K562 (cell line): ENCODE data around the gene FAM83E. TPM values are rescaled to one million over a fixed set of nuclear protein-coding genes. Genes with fewer than 3 reads are reported as not detected.
A peak's percentile ranks its signal among the peaks of the same experiment; 100 is the strongest.

Source experiments
- C11orf30 ChIP-seq: fragments of 450-650 bp; IDR thresholded peaks from 2 replicates; pipeline ENCODE4 v1.6.1; 2016; ENCODE audit warnings: low read depth, mild to moderate bottlenecking
- CREB3 ChIP-seq: fragments of 450-650 bp; conservative IDR thresholded peaks from 2 replicates; pipeline ENCODE4 v1.6.1; 2016; ENCODE audit warnings: missing genetic modification characterization, low read depth, mild to moderate bottlenecking, missing compliant biosample characterization, moderate library complexity
- FOS ChIP-seq: IDR thresholded peaks from 3 replicates; pipeline ENCODE4 v1.6.1; 2011; ENCODE audit not compliant: insufficient read length; ENCODE audit errors: extremely low read depth
- FUS ChIP-seq: fragments of 200-400 bp; formaldehyde crosslinking; optimal IDR thresholded peaks from 2 replicates; pipeline ENCODE3; 2017; ENCODE audit warnings: low read depth, low read length
- HMBOX1 ChIP-seq: sonication (generic); IDR thresholded peaks from 2 replicates; pipeline ENCODE4 v1.6.1; 2016
- NKRF ChIP-seq: fragments of 450-650 bp; IDR thresholded peaks from 2 replicates; pipeline ENCODE4 v1.6.1; 2016; ENCODE audit warnings: borderline replicate concordance
- NR2C2 ChIP-seq, 2 experiments: fragments of 200-800 bp in 1 of 2; sonication (Bioruptor generic) in 1 of 2; sonication (generic) in 1 of 2; formaldehyde crosslinking in 1 of 2; IDR thresholded peaks; 2 replicates each; pipeline versions ENCODE4 v1.6.1 to v1.8.0; 2016 to 2022; ENCODE audit warnings: mild to moderate bottlenecking in 1 of 2, missing compliant biosample characterization in 1 of 2, missing genetic modification characterization in 1 of 2, missing genetic modification reagents in 1 of 2
- PRMT5 ChIP-seq: sonication (generic); formaldehyde crosslinking; IDR thresholded peaks from 2 replicates; pipeline ENCODE4 v1.5.0; 2020; ENCODE audit warnings: missing genetic modification reagents
- SRSF3 ChIP-seq: fragments of 200-400 bp; formaldehyde crosslinking; IDR thresholded peaks from 2 replicates; pipeline ENCODE4 v1.6.1; 2016; ENCODE audit warnings: mild to moderate bottlenecking, low read length, moderate library complexity; ENCODE audit not compliant: insufficient read depth
- STAT5B ChIP-seq: fragments of 250-450 bp; sonication (Bioruptor Pico); IDR thresholded peaks from 2 replicates; pipeline ENCODE4 v1.8.0; 2021; ENCODE audit warnings: mild to moderate bottlenecking, inconsistent platforms
- THAP7 ChIP-seq: fragments of 250-450 bp; sonication (Bioruptor Pico); IDR thresholded peaks from 2 replicates; pipeline ENCODE4 v1.5.0; 2021
- ZKSCAN8 ChIP-seq: fragments of 200-800 bp; sonication (Bioruptor generic); IDR thresholded peaks from 2 replicates; pipeline ENCODE4 v1.6.1; 2016; ENCODE audit warnings: missing genetic modification characterization, missing compliant biosample characterization
- ZMIZ1 ChIP-seq, 2 experiments: fragments of 150-350 bp in 1 of 2; IDR thresholded peaks; 2 replicates each; pipeline ENCODE4 v1.6.1; 2012 to 2016; ENCODE audit warnings: low read depth in 2 of 2, low read length in 2 of 2, mild to moderate bottlenecking in 1 of 2, moderate library complexity in 1 of 2
- ZNF124 ChIP-seq: sonication (generic); formaldehyde crosslinking; IDR thresholded peaks from 2 replicates; pipeline ENCODE4 v1.8.1; 2022; ENCODE audit warnings: missing genetic modification reagents
- ZNF239 ChIP-seq: fragments of 250-450 bp; sonication (Bioruptor Pico); IDR thresholded peaks from 2 replicates; pipeline ENCODE4 v1.4.0; 2020; ENCODE audit warnings: mild to moderate bottlenecking
- ZNF324 ChIP-seq: fragments of 250-450 bp; sonication (Bioruptor Pico); IDR thresholded peaks from 2 replicates; pipeline ENCODE4 v1.4.0; 2020; ENCODE audit warnings: mild to moderate bottlenecking
- polyA plus RNA-seq, 8 experiments: library from polyadenylated mRNA; depleted of rRNA in 4 of 8; stranded (reverse) in 5 of 8; unstranded in 3 of 8; fragments of >200 nt; fragmentation: Nextera tagmentation in 2 of 8; fragmentation: Illumina TruSeq in 1 of 8; extraction: Ambion mirVana in 2 of 8; extraction: Trizol in 1 of 8; gene quantifications; 2 replicates each; pipeline versions ENCODE4 v1.2.1 to v1.2.3, GENCODE V29; 2011 to 2014; ENCODE audit warnings: inconsistent platforms in 1 of 8, missing spikeins in 1 of 8
- total RNA-seq, 7 experiments: library from RNA; depleted of rRNA in 6 of 7; stranded (reverse); fragments of >200 nt in 6 of 7; fragmentation: Illumina TruSeq in 2 of 7; extraction: Trizol in 2 of 7; gene quantifications; 2 replicates each; pipeline versions ENCODE4 v1.2.1 to v1.2.3, GENCODE V29; 2011 to 2021; ENCODE audit warnings: low replicate concordance in 1 of 7
- TF ChIP-seq, protein P1 (sequence below): sonication (generic); formaldehyde crosslinking; IDR thresholded peaks from 2 replicates; pipeline ENCODE4 v1.8.1; 2023; ENCODE audit warnings: mild to moderate bottlenecking, missing genetic modification reagents, moderate library complexity

Gene FAM83E
- total and polyA plus RNA-seq, 9 of the 15 experiments (the other 6 are each of a cell fraction or from before 2014, with no cell fraction given), result 0.15 to 0.87 (median 0.29) TPM; not detected in 4

DNA sequence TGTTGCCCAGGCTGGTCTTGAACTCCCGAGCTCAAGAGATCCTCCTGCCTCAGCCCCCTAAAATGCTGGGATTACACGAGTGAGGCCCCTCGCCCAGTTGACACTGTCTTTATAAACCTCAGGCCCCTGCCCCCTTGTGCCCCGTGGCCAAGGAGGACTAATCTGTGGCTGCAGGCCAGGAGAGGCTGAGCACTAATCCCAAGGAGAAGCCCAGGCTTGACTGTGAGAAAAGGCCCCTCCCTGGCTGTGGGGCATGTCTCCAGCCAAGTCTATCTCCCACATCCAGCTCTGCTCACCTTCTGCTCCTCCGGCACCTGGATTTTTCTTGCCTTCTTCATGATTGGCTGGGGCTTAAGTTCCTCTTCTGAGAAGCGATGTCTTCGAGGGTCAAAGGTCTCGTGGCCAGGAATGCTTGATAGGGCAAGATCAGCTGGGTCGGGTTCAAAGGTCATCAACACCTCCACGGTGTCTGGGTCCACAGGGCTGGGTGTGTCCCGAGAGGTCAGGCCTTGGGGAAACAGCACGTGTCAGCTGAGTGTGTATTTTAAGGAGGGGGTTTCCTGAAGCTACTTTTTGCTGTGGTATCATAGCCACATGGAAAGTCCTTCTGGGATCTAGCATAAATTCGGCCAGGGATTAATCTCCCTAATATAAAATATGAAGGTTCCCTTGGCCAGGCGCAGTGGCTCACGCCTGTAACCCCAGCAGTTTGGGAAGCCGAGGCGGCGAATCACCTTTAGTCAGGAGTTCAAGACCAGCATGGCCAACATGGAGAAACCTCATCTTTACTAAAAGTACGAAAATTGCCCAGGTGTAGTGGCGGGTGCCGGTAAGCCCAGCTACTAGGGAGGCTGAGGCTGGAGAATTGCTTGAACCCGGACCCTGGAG is 18.5 kb upstream of the FAM83E start (continued):
- TF ChIP-seq, protein P1, sequence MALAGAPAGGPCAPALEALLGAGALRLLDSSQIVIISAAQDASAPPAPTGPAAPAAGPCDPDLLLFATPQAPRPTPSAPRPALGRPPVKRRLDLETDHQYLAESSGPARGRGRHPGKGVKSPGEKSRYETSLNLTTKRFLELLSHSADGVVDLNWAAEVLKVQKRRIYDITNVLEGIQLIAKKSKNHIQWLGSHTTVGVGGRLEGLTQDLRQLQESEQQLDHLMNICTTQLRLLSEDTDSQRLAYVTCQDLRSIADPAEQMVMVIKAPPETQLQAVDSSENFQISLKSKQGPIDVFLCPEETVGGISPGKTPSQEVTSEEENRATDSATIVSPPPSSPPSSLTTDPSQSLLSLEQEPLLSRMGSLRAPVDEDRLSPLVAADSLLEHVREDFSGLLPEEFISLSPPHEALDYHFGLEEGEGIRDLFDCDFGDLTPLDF (CRISPR knock-in tag), result no peak
- TF ChIP-seq ZNF239 (CRISPR knock-in tag), result no peak
- TF ChIP-seq ZMIZ1 (IDR thresholded peaks at IDR 0.05; ENCODE audit: low read depth in 2 of 2, low read length in 2 of 2), result no peak
- TF ChIP-seq FUS, result no peak
- no peak for TF ChIP-seq C11orf30
- no peak for TF ChIP-seq THAP7 (CRISPR knock-in tag)
- TF ChIP-seq ZNF324 (CRISPR knock-in tag), result no peak
- TF ChIP-seq ZKSCAN8 (CRISPR knock-in tag), result no peak
- peak; percentile 97 for TF ChIP-seq NR2C2 (CRISPR knock-in tag; IDR thresholded peaks at IDR 0.05)
- peak; percentile 97 for TF ChIP-seq NR2C2 (tag; IDR thresholded peaks at IDR 0.05)
- no peak for TF ChIP-seq FOS
- TF ChIP-seq CREB3 (tag), result no peak; the same call in 1 of the 2 replicates
- peak; percentile 15; the same call in 1 of the 2 replicates for TF ChIP-seq NKRF
- no peak for TF ChIP-seq PRMT5
- no peak for TF ChIP-seq STAT5B (CRISPR knock-in tag)
- TF ChIP-seq HMBOX1, result no peak
- no peak for TF ChIP-seq ZNF124 (CRISPR knock-in tag)
- no peak for TF ChIP-seq SRSF3
